Activated CD4-positive, alpha-beta T cell treated with anti-CD3 and anti-CD28 coated beads, Interleukin-2, amount 50 U/mL, for 1 hour (primary cell): ENCODE measurements around the gene SOCS7.

ENCODE experiments used
- DNase-seq: peaks from one replicate; pipeline ENCODE4 v3.0.0-alpha.2; 2020

Gene SOCS7

DNA sequence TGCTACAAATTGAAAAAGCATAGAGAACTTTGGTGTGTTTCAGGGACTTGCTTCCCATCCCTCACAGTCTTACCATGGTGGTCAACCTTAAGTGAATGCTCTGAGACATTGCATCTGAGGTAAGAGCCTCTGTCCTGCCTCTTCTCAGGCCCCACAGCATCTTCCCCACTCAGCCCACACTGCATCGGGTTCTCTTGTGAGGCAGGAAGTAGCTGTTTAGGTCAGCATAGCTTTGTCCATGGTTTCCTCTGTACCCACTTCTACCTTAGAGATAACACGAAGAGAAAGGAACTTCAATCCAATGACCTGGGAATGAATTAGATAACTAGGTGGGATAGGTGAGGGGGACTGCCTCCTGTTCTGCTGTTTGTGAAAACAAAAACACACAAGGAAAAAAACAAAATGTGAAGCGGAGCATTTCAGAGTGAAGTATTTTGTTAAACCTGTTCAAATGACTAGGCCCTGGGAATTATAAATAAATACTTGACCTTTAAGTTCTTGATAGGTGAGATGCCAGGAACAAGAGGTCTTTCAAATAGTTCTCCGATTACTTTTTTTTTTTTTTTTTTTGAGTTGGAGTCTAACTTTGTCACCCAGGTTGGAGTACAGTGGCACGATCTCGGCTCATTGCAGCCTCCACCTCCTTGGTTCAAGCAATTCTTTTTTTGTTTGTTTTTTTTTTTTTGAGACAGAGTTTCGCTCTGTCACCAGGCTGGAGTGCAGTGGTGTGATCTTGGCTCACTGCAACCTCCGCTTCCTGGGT, 17.7 kb downstream of the SOCS7 start:
- DNase-seq = no peak

GRCh38 chr17:38379448-38379847, 27.8 kb downstream of the SOCS7 start:
- no peak for DNase-seq

DNA sequence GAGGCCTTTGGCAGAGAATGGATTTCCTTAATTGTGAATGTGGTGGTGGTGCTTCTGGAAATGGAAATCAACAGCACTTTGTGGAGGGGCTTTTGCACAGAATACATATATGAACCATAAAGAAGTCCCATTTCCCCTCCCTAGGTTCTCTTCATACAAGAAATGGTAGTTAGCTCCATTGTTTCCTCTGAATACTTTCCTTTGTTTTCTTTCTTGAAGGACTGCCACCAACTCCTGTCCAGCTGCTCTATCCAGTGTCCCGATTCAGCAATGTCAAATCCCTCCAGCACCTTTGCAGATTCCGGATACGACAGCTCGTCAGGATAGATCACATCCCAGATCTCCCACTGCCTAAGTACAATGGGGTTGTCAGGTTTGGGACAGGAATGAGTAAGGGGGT, 43.4 kb downstream of the SOCS7 start:
- DNase-seq = no peak

- no peak for DNase-seq
Observed at GRCh38 chr17:38397227-38397626, 45.6 kb downstream of the SOCS7 start.

- DNase-seq = no peak
Observed at GRCh38 chr17:38400286-38400685, 48.6 kb downstream of the SOCS7 start.

DNA sequence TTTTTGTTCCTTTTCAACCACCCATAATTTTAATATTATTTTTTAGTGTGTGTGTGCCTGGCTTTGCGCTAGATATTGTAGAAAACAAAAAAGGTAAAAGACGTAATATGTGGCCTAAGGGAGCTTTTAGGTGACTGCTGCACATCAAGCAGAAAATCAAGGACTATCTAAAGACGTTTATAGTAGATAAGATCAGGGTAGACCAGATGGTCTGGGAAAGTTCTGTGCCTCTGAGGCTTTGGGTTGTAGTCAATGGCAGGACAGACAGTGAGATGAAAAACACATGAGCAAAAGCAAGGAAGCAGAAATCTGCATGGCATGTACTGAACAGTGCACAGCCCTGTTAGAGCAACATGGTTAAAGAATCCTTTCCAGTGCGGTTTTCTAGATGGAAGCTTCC, 49.8 kb downstream of the SOCS7 start:
- DNase-seq = no peak

DNA sequence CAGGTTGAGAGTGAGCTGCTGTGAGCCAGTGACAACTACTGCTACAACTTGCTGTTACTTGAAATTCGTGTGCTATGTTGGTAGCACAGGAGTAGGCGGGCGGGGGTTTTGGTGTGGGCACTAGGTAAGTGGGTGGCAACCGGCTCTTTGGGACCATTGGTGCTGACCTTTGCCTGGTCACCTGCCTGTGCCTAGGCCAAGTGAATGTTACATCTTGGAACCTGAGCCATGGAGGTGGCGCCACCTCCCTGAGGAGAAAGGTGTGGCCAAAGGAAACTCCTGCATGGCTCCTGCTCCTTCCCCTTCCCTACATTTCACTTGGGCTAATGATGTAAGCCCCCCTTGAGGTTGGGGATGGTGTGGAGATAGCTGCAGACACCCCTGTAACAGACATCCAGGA, 51.3 kb downstream of the SOCS7 start:
- no peak for DNase-seq

DNA sequence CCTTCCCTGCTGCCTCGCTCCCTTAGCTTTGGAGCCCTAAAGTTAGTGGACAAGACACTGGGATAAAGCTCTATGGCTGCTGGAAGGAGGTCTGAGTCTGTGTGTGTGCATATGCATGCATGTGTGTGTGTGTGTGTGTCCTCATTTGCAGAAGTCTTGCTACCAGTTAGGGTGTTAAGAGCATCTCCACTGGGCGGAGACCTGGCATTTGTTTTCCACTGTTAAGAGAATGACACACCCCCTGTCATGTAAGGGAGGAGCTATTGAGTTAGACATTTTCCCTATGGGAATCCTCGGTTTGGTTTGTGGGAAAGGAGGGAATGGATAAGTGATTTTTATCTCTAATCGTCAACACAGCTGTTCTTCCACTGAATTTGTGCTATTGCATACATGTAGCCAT, 51.8 kb downstream of the SOCS7 start:
- no peak for DNase-seq

DNA sequence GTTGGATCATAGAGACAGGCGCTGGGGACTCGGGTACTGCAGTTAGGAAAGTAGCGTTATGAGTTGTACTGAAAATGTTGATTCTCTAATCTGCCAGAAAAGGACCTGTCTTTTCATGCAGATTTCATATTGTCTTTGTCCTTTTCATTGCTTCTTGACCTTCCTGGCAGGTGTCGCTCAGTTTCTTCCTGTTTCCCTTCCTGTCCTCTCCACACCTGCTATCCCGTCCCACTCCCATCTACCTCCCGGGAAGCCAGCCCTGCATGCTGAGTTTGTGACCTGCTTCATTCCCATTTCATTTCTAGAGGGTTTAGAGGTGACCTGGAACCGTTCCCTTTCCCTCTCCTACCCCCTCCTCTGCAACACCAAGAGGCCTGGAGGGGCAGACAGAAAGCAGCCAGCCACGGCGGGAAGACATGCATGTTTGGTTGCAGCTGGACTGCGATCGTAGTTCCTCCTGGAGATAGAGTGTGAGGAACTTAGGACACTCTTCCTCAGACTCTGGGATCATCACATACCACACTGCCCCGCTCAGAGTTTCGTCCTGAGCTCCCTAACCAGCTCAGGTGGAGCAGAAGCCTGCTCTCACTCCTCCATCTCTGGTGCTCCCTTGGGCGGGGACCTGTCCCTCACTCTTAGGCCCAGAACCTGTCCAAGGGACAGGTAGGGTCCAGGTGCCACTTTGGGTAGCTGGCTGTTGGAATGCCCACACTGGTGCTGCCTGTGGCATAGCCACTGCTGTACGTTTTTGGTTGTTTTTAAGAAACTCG, 52.7 kb downstream of the SOCS7 start:
- DNase-seq = no peak

DNA sequence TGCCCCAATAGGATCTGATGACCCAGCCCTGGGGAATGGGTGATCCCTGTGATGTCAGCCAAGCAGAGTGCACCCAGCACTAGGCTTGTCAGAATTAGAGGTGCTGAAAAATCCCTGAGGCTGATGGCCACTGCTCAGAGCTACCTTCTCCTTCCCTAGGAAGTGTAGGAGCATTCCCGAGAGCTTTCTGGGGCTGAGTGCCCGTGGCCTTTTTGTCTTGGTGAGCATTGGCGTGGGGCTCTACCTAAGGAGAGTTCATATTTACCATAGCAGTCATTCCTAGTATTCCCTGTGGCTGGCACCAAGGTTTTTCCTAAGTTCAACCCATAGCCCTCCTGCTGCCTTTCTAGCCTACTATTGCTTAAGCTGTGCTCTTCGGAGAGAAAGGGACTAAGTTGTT, 54.0 kb downstream of the SOCS7 start:
- no peak for DNase-seq

GRCh38 chr17:38410201-38410600, 58.6 kb downstream of the SOCS7 start:
- DNase-seq = no peak

GRCh38 chr17:38415250-38416194, 63.9 kb downstream of the SOCS7 start:
- DNase-seq = no peak

GRCh38 chr17:38416840-38417209, 65.2 kb downstream of the SOCS7 start:
- no peak for DNase-seq

DNA sequence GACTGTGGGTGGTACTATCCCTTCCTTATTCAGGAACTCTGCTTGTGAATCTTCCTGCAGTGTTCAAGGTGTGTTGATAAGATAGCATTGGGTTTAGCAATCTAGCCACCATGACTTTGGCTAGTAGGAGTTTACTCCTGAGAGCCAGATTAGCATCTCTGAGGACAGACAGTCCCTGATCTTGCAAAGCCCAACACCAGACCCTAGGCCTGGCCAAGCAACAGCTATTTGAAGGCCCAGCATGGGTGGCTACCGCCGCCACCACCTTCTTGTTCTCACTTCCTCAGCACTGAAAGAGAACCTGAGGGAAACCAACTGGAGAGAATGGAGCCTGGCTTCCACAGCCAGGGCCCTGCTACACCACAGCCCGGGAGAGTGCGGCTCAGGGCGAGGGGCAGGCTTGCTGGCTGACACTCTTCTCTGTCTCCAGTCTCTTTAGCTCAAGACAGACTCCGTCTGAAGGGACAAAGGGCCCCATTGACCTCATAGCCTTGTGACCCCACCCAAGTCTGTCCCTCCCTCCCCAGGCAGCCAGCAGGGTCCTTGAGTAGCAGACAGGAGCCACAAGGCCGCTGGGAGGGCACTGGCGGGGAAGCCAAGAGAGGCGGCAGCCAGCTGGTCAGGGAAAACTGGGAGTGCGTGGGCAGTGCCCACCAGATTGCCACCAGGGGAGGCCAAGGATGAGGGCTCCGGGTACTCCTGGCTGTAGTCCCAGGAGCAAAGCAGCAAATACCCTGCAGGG, 65.7 kb downstream of the SOCS7 start:
- no peak for DNase-seq

DNA sequence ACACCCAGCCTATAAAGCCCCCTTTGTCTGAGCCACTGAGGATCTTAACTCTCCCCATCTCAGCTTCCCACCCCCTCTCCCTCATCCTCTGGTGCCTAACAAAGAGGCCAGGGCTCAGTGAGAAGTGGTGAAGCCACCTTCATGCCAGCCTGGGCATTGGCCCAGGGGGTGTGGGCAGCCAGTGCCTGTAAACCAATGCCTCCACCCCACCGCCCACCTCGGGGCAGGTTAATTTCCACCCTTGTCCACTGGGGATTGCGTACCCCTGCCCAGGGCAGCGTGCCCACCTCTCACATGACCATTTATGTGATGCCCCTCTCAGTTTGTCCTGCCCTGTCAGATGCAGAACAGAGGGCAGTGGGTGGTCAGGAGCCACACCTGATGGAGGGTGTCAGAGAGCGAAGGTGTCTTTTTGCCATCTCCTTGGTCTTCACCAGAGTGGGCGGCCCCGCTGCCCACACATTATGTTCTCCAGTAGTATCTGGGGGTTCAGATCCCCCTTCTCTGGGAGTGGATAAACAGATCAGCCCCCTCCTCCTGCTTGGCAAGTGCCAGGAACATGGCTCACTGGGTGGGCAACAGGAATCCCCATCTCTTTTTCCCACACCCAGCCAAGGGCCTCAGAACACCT, 66.5 kb downstream of the SOCS7 start:
- DNase-seq = no peak

DNA sequence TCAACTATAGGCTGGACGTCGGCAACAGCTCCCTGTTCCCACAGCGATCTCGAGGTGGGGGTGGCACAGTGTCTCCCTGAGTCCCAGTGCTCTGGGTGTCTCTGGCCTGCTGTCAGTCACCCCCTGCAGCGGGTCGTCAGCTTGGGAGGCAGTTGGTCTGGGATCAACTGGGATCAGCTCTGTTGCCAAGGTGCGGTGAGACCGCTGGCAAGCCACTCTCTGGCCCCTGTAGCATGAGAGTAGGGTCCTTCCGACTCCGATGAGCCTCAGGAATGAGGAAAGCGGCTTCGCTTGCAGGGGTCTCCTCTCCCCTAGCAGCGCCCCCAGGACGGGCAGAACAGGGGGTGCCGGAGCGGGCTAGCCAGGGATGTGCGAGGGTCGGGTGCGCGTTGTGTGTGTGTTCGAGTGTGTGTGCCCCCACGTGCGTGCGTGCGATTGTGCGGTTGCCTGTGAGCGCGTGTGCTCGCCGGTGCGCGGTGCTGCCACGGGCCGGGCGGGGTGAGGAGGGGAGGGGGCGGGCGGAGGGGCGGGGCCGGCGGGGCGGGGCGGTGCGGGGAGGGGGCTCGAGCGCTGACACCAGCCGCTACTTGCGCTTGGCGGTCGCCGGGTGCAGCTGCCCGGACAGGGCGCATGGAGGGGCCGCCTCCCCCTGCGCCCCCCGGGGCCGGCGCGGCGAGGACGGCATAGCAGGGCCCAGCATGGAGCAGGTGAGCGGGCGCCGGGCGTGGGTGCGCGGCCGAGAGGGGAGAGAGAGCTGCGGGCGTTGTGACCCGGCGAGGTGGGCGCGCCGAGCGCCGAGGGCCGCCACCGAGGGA, 67.3 kb downstream of the SOCS7 start:
- no peak for DNase-seq

GRCh38 chr17:38419508-38419981, 67.9 kb downstream of the SOCS7 start:
- DNase-seq = no peak

- no peak for DNase-seq
Observed at GRCh38 chr17:38420518-38420917, 68.9 kb downstream of the SOCS7 start.

DNA sequence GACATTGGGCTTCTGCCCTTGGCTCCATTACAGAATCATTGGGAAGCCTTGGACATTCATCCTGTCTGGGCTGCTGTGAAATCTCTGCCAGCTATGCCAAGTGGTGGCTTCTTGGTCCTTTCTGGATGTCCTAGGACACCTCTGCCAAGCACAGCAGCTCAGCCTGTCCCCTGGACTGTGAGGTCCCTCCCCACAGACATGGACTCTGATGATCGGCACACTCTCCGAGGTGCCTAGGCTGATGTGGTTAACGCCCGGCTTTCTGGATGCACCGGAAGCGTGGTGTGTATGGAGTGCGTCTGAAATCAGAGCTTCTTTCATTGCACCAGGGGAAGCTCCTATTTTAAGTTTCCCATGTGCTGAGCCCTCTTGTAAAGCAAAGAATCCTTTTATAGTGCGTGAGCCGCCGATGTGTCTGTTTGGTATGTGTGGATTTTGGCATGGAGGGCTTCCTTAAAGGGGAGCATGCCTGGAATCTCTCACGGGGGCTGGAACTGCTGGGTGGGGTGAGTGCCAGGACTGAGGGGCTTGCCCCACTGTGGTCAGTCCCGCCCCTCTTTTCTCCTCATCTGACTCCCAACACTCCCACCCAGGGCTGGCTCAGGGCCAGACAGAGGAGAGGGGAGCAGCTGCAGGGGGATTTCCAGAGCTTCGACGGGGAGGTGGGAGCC, 69.7 kb downstream of the SOCS7 start:
- DNase-seq = no peak
